IMR-90 (cell line): ENCODE data around the gene HSP90AB1. TPM values are rescaled to one million over a fixed set of nuclear protein-coding genes. Genes with fewer than 3 reads are reported as not detected.

Experiments
- ATAC-seq: fragments of 200-7000 bp; cut with Tn5 transposase; 2 replicates; pipeline ENCODE4 v1.9.1; 2020; ENCODE audit warnings: low read depth, mild to moderate bottlenecking, moderate library complexity
- BruUV-seq: library from RNA; stranded (reverse); fragments of 400-500 nt; replicated peaks from 2 replicates; lab custom pipeline; 2021; lab: Mats Ljungman, UMichigan
- CTCF ChIA-PET: fragments of 300-600 bp; formaldehyde crosslinking; extraction: SDS; loops from one replicate; lab custom pipeline; 2021; ENCODE audit warnings: antibody characterized with exemption; lab: Yijun Ruan, JAX
- POLR2A ChIA-PET: fragments of 300-600 bp; sonication (Branson Sonifier 250); formaldehyde crosslinking; loops from one replicate; lab custom pipeline; 2022; ENCODE audit warnings: antibody characterized with exemption; ENCODE audit not compliant: unreplicated experiment; lab: Charles Lee
- DNase-seq: peaks from one replicate; pipeline ENCODE4 v3.0.0; 2013
- H2AFZ ChIP-seq: replicated peaks from 2 replicates; pipeline ENCODE3; 2013; ENCODE audit warnings: low read length, mild to moderate bottlenecking; ENCODE audit not compliant: poor library complexity
- H2AK5ac ChIP-seq: 2 replicates; pipeline ENCODE4 v1.6.1; 2013; ENCODE audit warnings: low read depth, low read length, inconsistent platforms
- H2AK9ac ChIP-seq: replicated peaks from 2 replicates; pipeline ENCODE3; 2013; ENCODE audit warnings: mild to moderate bottlenecking, low read depth, low read length, moderate library complexity; ENCODE audit not compliant: poor library complexity
- H2BK120ac ChIP-seq: 2 replicates; pipeline ENCODE4 v1.6.1; 2013; ENCODE audit warnings: low read depth, low read length, inconsistent platforms
- H2BK15ac ChIP-seq: 3 replicates; pipeline ENCODE4 v1.6.1; 2013; ENCODE audit warnings: low read depth, low read length, inconsistent platforms
- H2BK20ac ChIP-seq: 2 replicates; pipeline ENCODE4 v1.6.1; 2013; ENCODE audit warnings: low read depth, mild to moderate bottlenecking, inconsistent platforms, low read length, moderate library complexity
- H2BK5ac ChIP-seq: 2 replicates; pipeline ENCODE4 v1.6.1; 2013; ENCODE audit warnings: mild to moderate bottlenecking, low read depth, low read length, inconsistent platforms; ENCODE audit not compliant: poor library complexity, severe bottlenecking
- H3K14ac ChIP-seq: replicated peaks from 2 replicates; pipeline ENCODE4 v1.6.1; 2013; ENCODE audit warnings: low read depth, low read length, inconsistent platforms
- H3K18ac ChIP-seq: 2 replicates; pipeline ENCODE4 v1.6.1; 2013; ENCODE audit warnings: low read depth, low read length, control low read depth
- H3K23ac ChIP-seq: 2 replicates; pipeline ENCODE4 v1.6.1; 2013; ENCODE audit warnings: low read depth, low read length, inconsistent platforms
- H3K27ac ChIP-seq: 2 replicates; pipeline ENCODE4 v1.5.1; 2013; ENCODE audit warnings: mild to moderate bottlenecking, control low read depth, low read length; ENCODE audit not compliant: insufficient read depth
- H3K27me3 ChIP-seq: 2 replicates; pipeline ENCODE4 v1.6.1; 2013; ENCODE audit warnings: low read length; ENCODE audit not compliant: control insufficient read depth, insufficient read depth
- H3K36me3 ChIP-seq: 2 replicates; pipeline ENCODE4 v1.6.1; 2013; ENCODE audit warnings: low read length, mixed read lengths; ENCODE audit not compliant: control insufficient read depth, insufficient read depth
- H3K4ac ChIP-seq: 2 replicates; pipeline ENCODE4 v1.6.1; 2013; ENCODE audit warnings: low read depth, low read length, inconsistent platforms
- H3K4me1 ChIP-seq: 2 replicates; pipeline ENCODE4 v1.6.1; 2013; ENCODE audit warnings: low read length, mixed read lengths; ENCODE audit not compliant: control insufficient read depth, insufficient read depth
- H3K4me2 ChIP-seq: 2 replicates; pipeline ENCODE4 v1.6.1; 2013; ENCODE audit warnings: low read depth, mild to moderate bottlenecking, control low read depth, low read length, moderate library complexity
- H3K4me3 ChIP-seq: 2 replicates; pipeline ENCODE4 v1.5.1; 2013; ENCODE audit warnings: low read depth, mild to moderate bottlenecking, control low read depth, low read length, moderate library complexity; ENCODE audit not compliant: insufficient read depth
- H3K56ac ChIP-seq: 2 replicates; pipeline ENCODE4 v1.6.1; 2013; ENCODE audit warnings: low read length, inconsistent platforms; ENCODE audit not compliant: insufficient read depth; ENCODE audit errors: extremely low read depth
- H3K79me1 ChIP-seq, 2 experiments: 2 replicates each; pipeline ENCODE4 v1.6.1; 2013; ENCODE audit warnings: low read length in 2 of 2, inconsistent platforms in 1 of 2, low read depth in 1 of 2
- H3K9ac ChIP-seq: 2 replicates; pipeline ENCODE4 v1.6.1; 2013; ENCODE audit warnings: low read depth, low read length, control low read depth
- H3K9me1 ChIP-seq: 2 replicates; pipeline ENCODE4 v1.6.1; 2013; ENCODE audit warnings: low read length, inconsistent platforms; ENCODE audit not compliant: insufficient read depth
- H3K9me3 ChIP-seq: 2 replicates; pipeline ENCODE4 v1.6.1; 2013; ENCODE audit warnings: low read length; ENCODE audit not compliant: control insufficient read depth, insufficient read depth
- H4K20me1 ChIP-seq: 2 replicates; pipeline ENCODE4 v1.6.1; 2013; ENCODE audit warnings: low read length, inconsistent platforms; ENCODE audit not compliant: insufficient read depth
- H4K5ac ChIP-seq: 2 replicates; pipeline ENCODE4 v1.6.1; 2013; ENCODE audit warnings: mild to moderate bottlenecking, low read depth, low read length, control low read depth
- H4K8ac ChIP-seq, 2 experiments: 2 replicates each; pipeline ENCODE4 v1.6.1; 2013; ENCODE audit warnings: low read depth in 2 of 2, low read length in 2 of 2, control low read depth in 1 of 2, inconsistent platforms in 1 of 2
- H4K91ac ChIP-seq: 2 replicates; pipeline ENCODE4 v1.6.1; 2013; ENCODE audit warnings: low read depth, low read length, inconsistent platforms; ENCODE audit not compliant: insufficient read depth
- CEBPB ChIP-seq: IDR thresholded peaks from 2 replicates; pipeline ENCODE4 v1.6.1; 2012; ENCODE audit warnings: low read depth, low read length, improper control_type of control experiment
- CTCF ChIP-seq: conservative IDR thresholded peaks from 2 replicates; pipeline ENCODE4 v1.5.1; 2012; ENCODE audit warnings: mild to moderate bottlenecking, low read depth, low read length, improper control_type of control experiment
- ELK1 ChIP-seq: fragments of 150-350 bp; IDR thresholded peaks from 2 replicates; pipeline ENCODE4 v1.6.1; 2016; ENCODE audit warnings: low read depth, mild to moderate bottlenecking, low read length, moderate library complexity, borderline replicate concordance
- FOS ChIP-seq: fragments of 150-350 bp; IDR thresholded peaks from 2 replicates; pipeline ENCODE4 v1.6.1; 2016; ENCODE audit warnings: low read depth, low read length
- MAZ ChIP-seq: IDR thresholded peaks from 2 replicates; pipeline ENCODE4 v1.6.1; 2012; ENCODE audit warnings: low read depth, mild to moderate bottlenecking, low read length, improper control_type of control experiment, moderate library complexity, borderline replicate concordance
- MXI1 ChIP-seq: IDR thresholded peaks from 2 replicates; pipeline ENCODE4 v1.6.1; 2012; ENCODE audit warnings: low read depth, mild to moderate bottlenecking, low read length, moderate library complexity, borderline replicate concordance
- NFE2L2 ChIP-seq: fragments of 150-350 bp; IDR thresholded peaks from 2 replicates; pipeline ENCODE4 v1.6.1; 2016; ENCODE audit warnings: low read depth, mild to moderate bottlenecking, low read length
- RAD21 ChIP-seq: IDR thresholded peaks from 2 replicates; pipeline ENCODE4 v1.6.1; 2012; ENCODE audit warnings: low read length, improper control_type of control experiment
- RCOR1 ChIP-seq: IDR thresholded peaks from 2 replicates; pipeline ENCODE4 v1.6.1; 2012; ENCODE audit warnings: mild to moderate bottlenecking, low read length, improper control_type of control experiment; ENCODE audit not compliant: insufficient replicate concordance
- RFX5 ChIP-seq: IDR thresholded peaks from 2 replicates; pipeline ENCODE4 v1.8.0; 2012; ENCODE audit warnings: low read depth, mild to moderate bottlenecking, low read length, moderate library complexity
- SMC3 ChIP-seq: fragments of 150-350 bp; IDR thresholded peaks from 2 replicates; pipeline ENCODE4 v1.6.1; 2016; ENCODE audit warnings: low read depth, mild to moderate bottlenecking, antibody characterized with exemption, low read length, moderate library complexity
- USF2 ChIP-seq: fragments of 150-350 bp; IDR thresholded peaks from 2 replicates; pipeline ENCODE4 v1.6.1; 2017; ENCODE audit warnings: mild to moderate bottlenecking, antibody characterized with exemption, low read length, low read depth
- WGBS, 2 experiments: methylation state at CpG; one replicate each; pipeline versions ENCODE4 v1.1.5 to v1.1.7; 2013; ENCODE audit warnings: missing lambda C conversion rate in 2 of 2; ENCODE audit not compliant: insufficient read length in 1 of 2; ENCODE audit errors: extremely low coverage in 2 of 2; 5-methylcytosine and 5-hydroxymethylcytosine counted together
- dilution Hi-C: fragments of 300-500 bp; cut with HindIII; formaldehyde crosslinking; loops from one replicate; pipeline ENCODE4 v1.14.3; 2018; ENCODE audit warnings: low sequenced_read_pairs; ENCODE audit not compliant: unreplicated experiment
- in situ Hi-C: fragments of 300-500 bp; cut with MboI; formaldehyde crosslinking; loops from 3 replicates; pipeline ENCODE4 v1.14.3; 2019; ENCODE audit warnings: low sequenced_read_pairs, inconsistent platforms, mixed read lengths
- intact Hi-C: fragments of 100-400 bp; cut with micrococcal nuclease; formaldehyde crosslinking; loops from 2 replicates; pipeline ENCODE4 v1.10.0; 2022
- polyA plus RNA-seq, 3 experiments: library from polyadenylated mRNA; depleted of rRNA; stranded (reverse); fragments of >200 nt; gene quantifications; 2 replicates each; pipeline ENCODE4 v1.2.3, GENCODE V29; 2012; ENCODE audit warnings: low replicate concordance in 1 of 3
- total RNA-seq: library from RNA; depleted of rRNA; stranded (reverse); fragments of >200 nt; gene quantifications from 2 replicates; pipeline ENCODE4 v1.2.3, GENCODE V29; 2012

Gene HSP90AB1
- total and polyA plus RNA-seq, 2 of the 4 experiments (the other 2 are of a cell fraction), result 887 to 1,307 TPM

- ATAC-seq (no peak), DNase-seq (no peak)
- no peak overlapping the region for H3K23ac ChIP-seq
- WGBS, 2 experiments, result 97% methylated on average over 3 of the region's 5 CpGs; no CpG with 5 or more reads in 1 of the 2 experiments
- H3K18ac ChIP-seq, result no peak overlapping the region
- no peak overlapping the region for H4K91ac ChIP-seq
- H3K36me3 ChIP-seq, result peaks cover 2% of the 10 kb centered on the region; the same call in 1 of the 2 replicates
- H2AK5ac ChIP-seq, result no peak overlapping the region
- no peaks in the 10 kb centered on the region for H3K27me3 ChIP-seq
- dilution Hi-C loops, result no loop called here
- in situ Hi-C loops, result no loop called here
- no peak overlapping the region for H2BK20ac ChIP-seq
- BruUV-seq, result no TSS peak
- H3K4me3 ChIP-seq, result no peak overlapping the region
- no peak overlapping the region for H2AK9ac ChIP-seq
- no peak overlapping the region for H2AFZ ChIP-seq
- no peak overlapping the region for H3K14ac ChIP-seq
- H3K9me1 ChIP-seq, result no peaks in the 10 kb centered on the region
- H3K4me1 ChIP-seq, result 0 out of 2 replicates have a peak, but pooled peaks cover 7% of the 10 kb centered on the region
- H3K4me2 ChIP-seq, result no peak overlapping the region
- no peak overlapping the region for H2BK120ac ChIP-seq
- H3K4ac ChIP-seq, result no peak overlapping the region
- no peak overlapping the region for H2BK15ac ChIP-seq
- H3K56ac ChIP-seq, result no peak overlapping the region
- H4K20me1 ChIP-seq, result no peaks in the 10 kb centered on the region
- TF ChIP-seq RAD21 (no peak), MXI1 (no peak), RCOR1 (no peak), ELK1 (no peak), NFE2L2 (no peak), MAZ (no peak), CTCF (no peak), FOS (no peak), CEBPB (no peak), USF2 (no peak), SMC3 (no peak), RFX5 (no peak)
- no peak overlapping the region for H3K27ac ChIP-seq
- no peak overlapping the region for H3K9ac ChIP-seq
- no peak overlapping the region for H2BK5ac ChIP-seq
- ChIA-PET POLR2A (no interaction called here), CTCF (no interaction called here)
- no peak overlapping the region for H4K8ac ChIP-seq
- no peak overlapping the region for H4K5ac ChIP-seq
- peaks cover 0 to 8% of the 10 kb centered on the region in 2 experiments; a peak in 1 of 4 replicates for H3K79me1 ChIP-seq
- H3K9me3 ChIP-seq, result no peaks in the 10 kb centered on the region
- intact Hi-C loops, result no loop called here
Observed at GRCh38 chr6:44228836-44229235, 18.1 kb upstream of the HSP90AB1 start.
